MM.1S (cell line): ENCODE results near the gene KCNJ15.

ENCODE experiments used
- EZH2 ChIP-seq: fragments of 300-600 bp; sonication (generic); optimal IDR thresholded peaks from 2 replicates; pipeline ENCODE3; 2017; ENCODE audit warnings: low read depth, mild to moderate bottlenecking, antibody characterized with exemption, low read length, mixed read lengths
- EZH2phosphoT487 ChIP-seq: fragments of 300-600 bp; sonication (generic); IDR thresholded peaks from 2 replicates; pipeline ENCODE4 v1.6.1; 2018; ENCODE audit warnings: antibody characterized with exemption, low read length
- TF ChIP-seq, protein P1 (sequence below): fragments of 300-600 bp; sonication (generic); IDR thresholded peaks from 2 replicates; pipeline ENCODE4 v1.5.1; 2016; ENCODE audit warnings: antibody characterized with exemption, low read length, mixed read lengths

DNA sequence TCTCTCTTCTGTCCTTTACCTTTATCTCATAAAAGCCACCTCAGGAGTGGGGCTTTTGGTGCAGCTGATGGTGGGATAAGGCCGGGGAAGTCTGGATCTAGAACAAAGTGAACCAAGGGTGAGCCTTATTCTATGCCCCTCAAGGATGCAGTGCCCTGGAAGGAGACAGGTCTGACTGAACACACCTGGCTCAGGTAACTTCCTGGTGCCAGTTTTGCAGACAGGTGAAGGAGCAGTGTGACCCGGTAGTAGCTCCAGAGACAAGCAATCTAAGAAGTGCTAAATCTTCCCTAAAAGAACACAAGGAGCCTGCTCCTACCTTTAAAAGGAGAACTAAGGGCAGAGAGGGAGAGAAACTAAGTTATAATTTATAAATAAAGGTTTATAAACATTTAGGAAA lies 2.9 kb downstream of the KCNJ15 start:
- TF ChIP-seq, protein P1, sequence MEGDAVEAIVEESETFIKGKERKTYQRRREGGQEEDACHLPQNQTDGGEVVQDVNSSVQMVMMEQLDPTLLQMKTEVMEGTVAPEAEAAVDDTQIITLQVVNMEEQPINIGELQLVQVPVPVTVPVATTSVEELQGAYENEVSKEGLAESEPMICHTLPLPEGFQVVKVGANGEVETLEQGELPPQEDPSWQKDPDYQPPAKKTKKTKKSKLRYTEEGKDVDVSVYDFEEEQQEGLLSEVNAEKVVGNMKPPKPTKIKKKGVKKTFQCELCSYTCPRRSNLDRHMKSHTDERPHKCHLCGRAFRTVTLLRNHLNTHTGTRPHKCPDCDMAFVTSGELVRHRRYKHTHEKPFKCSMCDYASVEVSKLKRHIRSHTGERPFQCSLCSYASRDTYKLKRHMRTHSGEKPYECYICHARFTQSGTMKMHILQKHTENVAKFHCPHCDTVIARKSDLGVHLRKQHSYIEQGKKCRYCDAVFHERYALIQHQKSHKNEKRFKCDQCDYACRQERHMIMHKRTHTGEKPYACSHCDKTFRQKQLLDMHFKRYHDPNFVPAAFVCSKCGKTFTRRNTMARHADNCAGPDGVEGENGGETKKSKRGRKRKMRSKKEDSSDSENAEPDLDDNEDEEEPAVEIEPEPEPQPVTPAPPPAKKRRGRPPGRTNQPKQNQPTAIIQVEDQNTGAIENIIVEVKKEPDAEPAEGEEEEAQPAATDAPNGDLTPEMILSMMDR: no peak
- TF ChIP-seq EZH2 (no peak), EZH2phosphoT487 (no peak)
